Lung (tissue), 12 donors: ENCODE measurements around the gene TRPC3. TPM values are rescaled to one million over a fixed set of nuclear protein-coding genes. Genes with fewer than 3 reads are reported as not detected.
"Not testable (repeated sequence)": the region's sequence is repeated elsewhere in the genome, so short reads cannot be mapped to it uniquely, and the experiment has no call there.

Source experiments
- ATAC-seq: fragments of 200-7000 bp; cut with Tn5 transposase; one replicate; pipeline ENCODE4 v1.9.1; 2020; ENCODE audit warnings: moderate number of reproducible peaks; ENCODE audit not compliant: insufficient read depth, low FRiP score
- DNase-seq, 3 donors: peaks; one replicate each; pipeline ENCODE4 v3.0.0-alpha.2; 2013 to 2017
- H3K27ac ChIP-seq, 2 donors: one replicate each; pipeline ENCODE4 v1.5.1; 2013; ENCODE audit warnings: mild to moderate bottlenecking in 2 of 2, moderate library complexity in 2 of 2, control low read depth in 1 of 2, inconsistent platforms in 1 of 2, low read depth in 1 of 2, low read length in 1 of 2
- H3K27me3 ChIP-seq, 3 donors: one replicate each; pipeline ENCODE4 v1.5.1; 2013; ENCODE audit warnings: low read length in 2 of 3; ENCODE audit not compliant: control insufficient read depth in 3 of 3, insufficient read depth in 3 of 3
- H3K36me3 ChIP-seq, 4 donors: one replicate each; pipeline ENCODE4 v1.5.1; 2013; ENCODE audit warnings: low read length in 4 of 4, mild to moderate bottlenecking in 1 of 4, moderate library complexity in 1 of 4; ENCODE audit not compliant: control insufficient read depth in 4 of 4, insufficient read depth in 4 of 4
- H3K4me1 ChIP-seq, 5 donors: one replicate each; pipeline ENCODE4 v1.5.1; 2013; ENCODE audit warnings: low read length in 5 of 5, mild to moderate bottlenecking in 2 of 5, moderate library complexity in 1 of 5; ENCODE audit not compliant: control insufficient read depth in 5 of 5, insufficient read depth in 5 of 5
- H3K4me3 ChIP-seq: one replicate; pipeline ENCODE4 v1.5.1; 2013; ENCODE audit warnings: mild to moderate bottlenecking, control low read depth, moderate library complexity
- H3K9ac ChIP-seq, 2 donors: one replicate each; pipeline ENCODE4 v1.5.1; 2013; ENCODE audit warnings: low read length in 2 of 2, control low read depth in 1 of 2; ENCODE audit not compliant: insufficient read depth in 1 of 2
- H3K9me3 ChIP-seq, 4 donors: one replicate each; pipeline ENCODE4 v1.5.1; 2013; ENCODE audit warnings: low read length in 3 of 4, mild to moderate bottlenecking in 1 of 4, moderate library complexity in 1 of 4; ENCODE audit not compliant: control insufficient read depth in 4 of 4, insufficient read depth in 3 of 4
- CTCF ChIP-seq: IDR thresholded peaks from 2 replicates; pipeline ENCODE4 v1.5.1; 2012; ENCODE audit warnings: mild to moderate bottlenecking; ENCODE audit errors: control extremely low read depth, extremely low read depth
- WGBS, 2 donors: extraction: QIAGEN DNeasy Blood & Tissue Kit; methylation state at CpG; one replicate each; pipeline ENCODE4 v1.1.7; 2013; 5-methylcytosine and 5-hydroxymethylcytosine counted together
- polyA plus RNA-seq, 2 donors: library from polyadenylated mRNA; stranded (reverse); fragments of 200-250 nt; gene quantifications; one replicate each; pipeline ENCODE4 v1.2.1, GENCODE V29; 2013
- total RNA-seq, 2 donors: library from RNA; depleted of rRNA in 1 of 2; stranded (reverse); fragments of >200 nt in 1 of 2; gene quantifications; one replicate each; pipeline ENCODE4 v1.2.1, GENCODE V29; 2014 to 2021
- donor health status: control.
- donor health status: control.
- donor health status: Bipolar disorder and iron deficiency.
- donor health status: healthy.
- donor health status: DM: yes; HTN: yes; CAD: no.

TRPC3 gene
- total and polyA plus RNA-seq, 4 donors, result 0.39 to 6.3 (median 0.57) TPM

- peaks cover 0 to 7% (median 0%) of the 10 kb centered on the region in 4 donors for H3K9me3 ChIP-seq
- H3K36me3 ChIP-seq, result peaks cover 0 to 2% (median 0%) of the 10 kb centered on the region in 4 donors
- no peaks in the 10 kb centered on the region for H3K27me3 ChIP-seq
- no peak overlapping the region for H3K9ac ChIP-seq
- no peak overlapping the region for H3K27ac ChIP-seq
- no peak overlapping the region for H3K4me3 ChIP-seq
- ATAC-seq (no peak), DNase-seq (no peak)
- H3K4me1 ChIP-seq, result no peaks in the 10 kb centered on the region
- TF ChIP-seq CTCF, result no peak
- 53 to 79% methylated on average over 2 of the region's 2 CpGs for WGBS, 2 donors
Measured at GRCh38 chr4:121930304-121930703, 21.6 kb downstream of the TRPC3 start.

- Histone ChIP-seq H3K4me3 (no peak overlapping the region), H3K36me3 (peaks cover 0 to 4% (median 0%) of the 10 kb centered on the region in 4 donors), H3K9me3 (peaks cover 0 to 7% (median 0%) of the 10 kb centered on the region in 4 donors), H3K9ac (no peak overlapping the region), H3K4me1 (no peaks in the 10 kb centered on the region), H3K27ac (no peak overlapping the region), H3K27me3 (no peaks in the 10 kb centered on the region)
- ATAC-seq (no peak), DNase-seq (no peak)
- WGBS, 2 donors, result 92 to 94% methylated on average over 1 of the region's 1 CpG
- TF ChIP-seq CTCF, result no peak
Measured at GRCh38 chr4:121927948-121928347, 23.9 kb downstream of the TRPC3 start.

- 87 to 95% methylated on average over 5 of the region's 5 CpGs for WGBS, 2 donors
- not testable (repeated sequence) for H3K9me3 ChIP-seq, H3K4me3 ChIP-seq, DNase-seq, H3K36me3 ChIP-seq, ATAC-seq, H3K27ac ChIP-seq, H3K4me1 ChIP-seq, H3K27me3 ChIP-seq, H3K9ac ChIP-seq
Measured at GRCh38 chr4:121926490-121926889, 25.4 kb downstream of the TRPC3 start.

- Histone ChIP-seq H3K36me3 (peaks cover 0 to 4% (median 0%) of the 10 kb centered on the region in 4 donors), H3K4me3 (no peak overlapping the region), H3K9ac (no peak overlapping the region), H3K4me1 (no peaks in the 10 kb centered on the region), H3K27ac (no peak overlapping the region), H3K9me3 (no peaks in the 10 kb centered on the region), H3K27me3 (no peaks in the 10 kb centered on the region)
- TF ChIP-seq CTCF, result no peak
- DNase-seq, result no peak
- WGBS, 2 donors, result 86 to 89% methylated on average over 1 of the region's 1 CpG
- no peak for ATAC-seq
Measured at GRCh38 chr4:121923306-121923705, 28.6 kb downstream of the TRPC3 start.
